ENCODE measurements around the gene ZNF146. TPM values are rescaled to one million over a fixed set of nuclear protein-coding genes. Genes with fewer than 3 reads are reported as not detected.
"Not testable (repeated sequence)": the region's sequence is repeated elsewhere in the genome, so short reads cannot be mapped to it uniquely, and the experiment has no call there.

Gene ZNF146
- total and polyA plus RNA-seq, 2 of the 8 experiments (the other 6 are each of a cell fraction or from before 2014, with no cell fraction given): 27.0 to 161 TPM

DNA sequence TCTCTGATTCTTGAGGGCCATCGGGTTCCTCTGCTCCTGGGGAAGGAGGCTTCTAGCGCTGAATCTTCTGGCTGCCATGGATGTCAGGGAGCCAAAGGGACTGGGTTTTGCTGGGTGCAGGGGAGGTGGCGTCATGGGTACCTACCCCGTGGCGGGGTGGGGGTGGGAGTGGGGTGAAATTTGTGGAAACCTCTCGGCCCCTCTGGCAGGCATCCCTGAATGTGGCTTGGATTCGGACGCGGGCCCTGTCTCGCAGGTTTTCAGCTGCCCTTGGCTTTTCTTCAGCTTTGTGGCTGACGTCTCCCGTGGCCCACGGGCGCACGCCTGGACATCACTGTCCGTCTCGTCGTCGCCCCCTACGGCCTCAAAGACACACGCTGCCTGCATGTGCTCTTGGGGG is 53.2 kb downstream of the ZNF146 start:
- POLR2A ChIA-PET (ENCODE audit: partially characterized antibody); DNase-seq (ENCODE audit: low read depth in 1 of 2, low spot score in 2 of 2); H3K23ac ChIP-seq (ENCODE audit: insufficient read length); H3K79me1 ChIP-seq (ENCODE audit: low read depth, low read length); H3K23me2 ChIP-seq (ENCODE audit: low read depth, low read length); H3K4me3 ChIP-seq (ENCODE audit: extremely low read depth in 1 of 4, insufficient read depth in 2 of 4, low read depth in 3 of 4, low read length in 4 of 4); H3K56ac ChIP-seq (replicated peaks; ENCODE audit: insufficient read length, low read depth, low read length); H3K4me2 ChIP-seq (ENCODE audit: insufficient read depth in 1 of 2, low read depth in 2 of 2, low read length in 2 of 2); H4K20me1 ChIP-seq (replicated peaks in 1 of 2; ENCODE audit: control insufficient read depth in 1 of 2, insufficient read depth in 2 of 2, low read length in 2 of 2); H3K27me3 ChIP-seq (replicated peaks in 1 of 4; ENCODE audit: control insufficient read depth in 3 of 4, extremely low read depth in 1 of 4, insufficient read depth in 3 of 4, low read length in 3 of 4); H3K9ac ChIP-seq (replicated peaks in 1 of 4; ENCODE audit: extremely low read depth in 1 of 4, low read depth in 3 of 4, low read length in 3 of 4); H2BK15ac ChIP-seq (ENCODE audit: low read length); H2BK120ac ChIP-seq (replicated peaks; ENCODE audit: low read depth, low read length); H3K27ac ChIP-seq (ENCODE audit: low read depth, low read length); H3K14ac ChIP-seq (ENCODE audit: insufficient read length); H4K8ac ChIP-seq (ENCODE audit: extremely low read depth, insufficient read depth, low read length); H3K79me2 ChIP-seq (ENCODE audit: control insufficient read depth in 1 of 2, insufficient read depth in 2 of 2, low read length in 2 of 2); H2AK5ac ChIP-seq (ENCODE audit: low read depth, low read length); H4K5ac ChIP-seq (ENCODE audit: insufficient read length, low read depth, low read length); H2AFZ ChIP-seq (ENCODE audit: low read length); H4K91ac ChIP-seq (replicated peaks; ENCODE audit: insufficient read length, low read length); H2BK20ac ChIP-seq (ENCODE audit: low read length); CTCF ChIA-PET (ENCODE audit: partially characterized antibody); H3K4me1 ChIP-seq (replicated peaks in 1 of 4; ENCODE audit: control insufficient read depth in 3 of 4, insufficient read depth in 4 of 4, low read length in 3 of 4); H2BK5ac ChIP-seq (ENCODE audit: low read depth, low read length); H3K4ac ChIP-seq (replicated peaks; ENCODE audit: insufficient read length, low read depth, low read length); H3K18ac ChIP-seq (ENCODE audit: extremely low read depth, low read length); H2BK12ac ChIP-seq (ENCODE audit: low read depth, low read length); H3K36me3 ChIP-seq (ENCODE audit: control insufficient read depth in 2 of 4, insufficient read depth in 4 of 4, low read length in 3 of 4); FAIRE-seq: not testable (repeated sequence)
- 86% methylated on average over 20 of the region's 21 CpGs; no CpG with 5 or more reads in 1 of the 2 experiments for WGBS, 2 experiments (ENCODE audit: extremely low coverage in 1 of 2, insufficient coverage in 1 of 2, insufficient read length in 1 of 2, insufficient replicate concordance in 2 of 2, low coverage in 1 of 2, low lambda C conversion rate in 2 of 2, missing lambda C conversion rate in 1 of 2)
- peaks cover 13 to 40% of the 10 kb centered on the region in 2 experiments; a peak in 3 of 4 replicates for H3K9me3 ChIP-seq (ENCODE audit: insufficient read depth in 2 of 2, low read depth in 1 of 2, low read length in 1 of 2)

- H3K23ac ChIP-seq (ENCODE audit: insufficient read length); H3K27ac ChIP-seq (ENCODE audit: low read depth, low read length); H2BK20ac ChIP-seq (ENCODE audit: low read length); H4K20me1 ChIP-seq (replicated peaks in 1 of 2; ENCODE audit: control insufficient read depth in 1 of 2, insufficient read depth in 2 of 2, low read length in 2 of 2); H3K79me2 ChIP-seq (ENCODE audit: control insufficient read depth in 1 of 2, insufficient read depth in 2 of 2, low read length in 2 of 2); DNase-seq (ENCODE audit: low read depth in 1 of 2, low spot score in 2 of 2); H3K79me1 ChIP-seq (ENCODE audit: low read depth, low read length); H3K36me3 ChIP-seq (ENCODE audit: control insufficient read depth in 2 of 4, insufficient read depth in 4 of 4, low read length in 3 of 4); H2AK5ac ChIP-seq (ENCODE audit: low read depth, low read length); H4K5ac ChIP-seq (ENCODE audit: insufficient read length, low read depth, low read length); H3K4me2 ChIP-seq (ENCODE audit: insufficient read depth in 1 of 2, low read depth in 2 of 2, low read length in 2 of 2); H3K23me2 ChIP-seq (ENCODE audit: low read depth, low read length); H2BK120ac ChIP-seq (replicated peaks; ENCODE audit: low read depth, low read length); H3K9ac ChIP-seq (replicated peaks in 1 of 4; ENCODE audit: extremely low read depth in 1 of 4, low read depth in 3 of 4, low read length in 3 of 4); POLR2A ChIA-PET (ENCODE audit: partially characterized antibody); H4K91ac ChIP-seq (replicated peaks; ENCODE audit: insufficient read length, low read length); FAIRE-seq; H3K4ac ChIP-seq (replicated peaks; ENCODE audit: insufficient read length, low read depth, low read length); H3K14ac ChIP-seq (ENCODE audit: insufficient read length); CTCF ChIA-PET (ENCODE audit: partially characterized antibody); H3K27me3 ChIP-seq (replicated peaks in 1 of 4; ENCODE audit: control insufficient read depth in 3 of 4, extremely low read depth in 1 of 4, insufficient read depth in 3 of 4, low read length in 3 of 4); H2BK5ac ChIP-seq (ENCODE audit: low read depth, low read length); H2BK12ac ChIP-seq (ENCODE audit: low read depth, low read length); H3K4me1 ChIP-seq (replicated peaks in 1 of 4; ENCODE audit: control insufficient read depth in 3 of 4, insufficient read depth in 4 of 4, low read length in 3 of 4); H3K56ac ChIP-seq (replicated peaks; ENCODE audit: insufficient read length, low read depth, low read length); H4K8ac ChIP-seq (ENCODE audit: extremely low read depth, insufficient read depth, low read length); H3K4me3 ChIP-seq (ENCODE audit: extremely low read depth in 1 of 4, insufficient read depth in 2 of 4, low read depth in 3 of 4, low read length in 4 of 4); H2AFZ ChIP-seq (ENCODE audit: low read length); H3K18ac ChIP-seq (ENCODE audit: extremely low read depth, low read length); H2BK15ac ChIP-seq (ENCODE audit: low read length): not testable (repeated sequence)
- WGBS, 2 experiments (ENCODE audit: extremely low coverage in 1 of 2, insufficient coverage in 1 of 2, insufficient read length in 1 of 2, insufficient replicate concordance in 2 of 2, low coverage in 1 of 2, low lambda C conversion rate in 2 of 2, missing lambda C conversion rate in 1 of 2): 93% methylated on average over 11 of the region's 30 CpGs; no CpG with 5 or more reads in 1 of the 2 experiments
- peaks cover 13 to 35% of the 10 kb centered on the region in 2 experiments; a peak in 3 of 4 replicates for H3K9me3 ChIP-seq (ENCODE audit: insufficient read depth in 2 of 2, low read depth in 1 of 2, low read length in 1 of 2)
These were observed 53.7 kb downstream of the ZNF146 start for GRCh38 chr19:36268591-36268990.
